Suprapubic skin (tissue), 4 donors: ENCODE measurements around the gene LAIR2. TPM values are rescaled to one million over a fixed set of nuclear protein-coding genes. Genes with fewer than 3 reads are reported as not detected.
"Not testable (repeated sequence)": the region's sequence is repeated elsewhere in the genome, so short reads cannot be mapped to it uniquely, and the experiment has no call there.

Experiments
- DNase-seq, 2 donors: peaks; one replicate each; pipeline ENCODE4 v3.0.0-alpha.2; 2019; ENCODE audit warnings: low spot score in 2 of 2
- H3K27ac ChIP-seq: fragments of 200-600 bp; sonication (generic); one replicate; pipeline ENCODE4 v1.5.1; 2019
- H3K27me3 ChIP-seq: fragments of 200-600 bp; sonication (generic); one replicate; pipeline ENCODE4 v1.5.1; 2019
- H3K36me3 ChIP-seq: fragments of 200-600 bp; sonication (generic); one replicate; pipeline ENCODE4 v1.5.1; 2019
- H3K4me1 ChIP-seq: fragments of 200-600 bp; sonication (generic); one replicate; pipeline ENCODE4 v1.5.1; 2019
- H3K4me3 ChIP-seq: fragments of 200-600 bp; sonication (generic); one replicate; pipeline ENCODE4 v1.5.1; 2019; ENCODE audit warnings: mild to moderate bottlenecking
- H3K9me3 ChIP-seq: fragments of 200-600 bp; sonication (generic); one replicate; pipeline ENCODE4 v1.5.1; 2019
- EP300 ChIP-seq: sonication (generic); formaldehyde crosslinking; IDR thresholded peaks from one replicate; pipeline ENCODE4 v1.6.1; 2017; ENCODE audit warnings: antibody characterized with exemption
- POLR2A ChIP-seq, 2 donors: fragments of 450-650 bp; IDR thresholded peaks; one replicate each; pipeline ENCODE4 v1.6.1; 2017; ENCODE audit warnings: antibody characterized with exemption in 2 of 2, mild to moderate bottlenecking in 2 of 2, moderate library complexity in 2 of 2
- POLR2AphosphoS5 ChIP-seq, 3 donors: sonication (generic); formaldehyde crosslinking; IDR thresholded peaks; one replicate each; pipeline ENCODE4 v1.6.1; 2017; ENCODE audit warnings: antibody characterized with exemption in 3 of 3
- WGBS: methylation state at CpG from one replicate; pipeline ENCODE4 v1.1.5; 2018; 5-methylcytosine and 5-hydroxymethylcytosine counted together
- total RNA-seq, 4 donors: library from RNA; depleted of rRNA; stranded (reverse); fragments of >200 nt; gene quantifications; one replicate each; pipeline ENCODE4 v1.1.0, GENCODE V29; 2016
- TF ChIP-seq, protein P1 (sequence below), 2 donors: fragments of 200-600 bp in 1 of 2; fragments of 450-650 bp in 1 of 2; sonication (generic) in 1 of 2; IDR thresholded peaks; one replicate each; pipeline ENCODE4 v1.5.1; 2016 to 2019; ENCODE audit warnings: antibody characterized with exemption in 2 of 2, mild to moderate bottlenecking in 1 of 2, moderate library complexity in 1 of 2

Gene LAIR2
- total RNA-seq, 4 donors from 2014 or later = not detected

DNA sequence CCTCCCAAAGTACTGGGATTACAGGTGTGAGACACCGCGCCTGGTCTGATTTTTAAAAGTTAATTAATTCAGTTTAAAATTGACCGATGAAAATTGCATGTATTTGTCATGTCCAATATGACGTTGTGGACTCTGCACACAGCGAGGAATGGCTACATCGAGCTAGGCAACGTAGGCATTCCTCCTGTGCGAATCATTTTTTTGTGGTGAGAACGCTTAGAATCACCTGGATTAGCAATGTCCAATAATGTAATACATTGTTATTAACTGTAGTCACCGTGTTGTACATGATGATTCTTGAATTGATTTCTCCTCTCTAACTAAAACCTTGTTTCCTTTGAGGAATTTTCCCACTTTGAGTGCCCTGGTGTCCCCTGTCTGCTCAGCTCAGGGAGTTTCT, 3.4 kb downstream of the LAIR2 start:
- no peak for DNase-seq
- 86% methylated on average over 10 of the region's 10 CpGs for WGBS
- Histone ChIP-seq H3K9me3 (no peaks in the 10 kb centered on the region), H3K27ac (no peak overlapping the region), H3K4me3 (no peak overlapping the region), H3K4me1 (no peaks in the 10 kb centered on the region), H3K36me3 (no peaks in the 10 kb centered on the region), H3K27me3 (peaks cover 13% of the 10 kb centered on the region)
- TF ChIP-seq, protein P1, sequence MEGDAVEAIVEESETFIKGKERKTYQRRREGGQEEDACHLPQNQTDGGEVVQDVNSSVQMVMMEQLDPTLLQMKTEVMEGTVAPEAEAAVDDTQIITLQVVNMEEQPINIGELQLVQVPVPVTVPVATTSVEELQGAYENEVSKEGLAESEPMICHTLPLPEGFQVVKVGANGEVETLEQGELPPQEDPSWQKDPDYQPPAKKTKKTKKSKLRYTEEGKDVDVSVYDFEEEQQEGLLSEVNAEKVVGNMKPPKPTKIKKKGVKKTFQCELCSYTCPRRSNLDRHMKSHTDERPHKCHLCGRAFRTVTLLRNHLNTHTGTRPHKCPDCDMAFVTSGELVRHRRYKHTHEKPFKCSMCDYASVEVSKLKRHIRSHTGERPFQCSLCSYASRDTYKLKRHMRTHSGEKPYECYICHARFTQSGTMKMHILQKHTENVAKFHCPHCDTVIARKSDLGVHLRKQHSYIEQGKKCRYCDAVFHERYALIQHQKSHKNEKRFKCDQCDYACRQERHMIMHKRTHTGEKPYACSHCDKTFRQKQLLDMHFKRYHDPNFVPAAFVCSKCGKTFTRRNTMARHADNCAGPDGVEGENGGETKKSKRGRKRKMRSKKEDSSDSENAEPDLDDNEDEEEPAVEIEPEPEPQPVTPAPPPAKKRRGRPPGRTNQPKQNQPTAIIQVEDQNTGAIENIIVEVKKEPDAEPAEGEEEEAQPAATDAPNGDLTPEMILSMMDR (IDR thresholded peaks at IDR 0.05) = no peak
- TF ChIP-seq POLR2AphosphoS5 (IDR thresholded peaks at IDR 0.05) (no peak), POLR2A (IDR thresholded peaks at IDR 0.05) (no peak), EP300 (no peak)

DNA sequence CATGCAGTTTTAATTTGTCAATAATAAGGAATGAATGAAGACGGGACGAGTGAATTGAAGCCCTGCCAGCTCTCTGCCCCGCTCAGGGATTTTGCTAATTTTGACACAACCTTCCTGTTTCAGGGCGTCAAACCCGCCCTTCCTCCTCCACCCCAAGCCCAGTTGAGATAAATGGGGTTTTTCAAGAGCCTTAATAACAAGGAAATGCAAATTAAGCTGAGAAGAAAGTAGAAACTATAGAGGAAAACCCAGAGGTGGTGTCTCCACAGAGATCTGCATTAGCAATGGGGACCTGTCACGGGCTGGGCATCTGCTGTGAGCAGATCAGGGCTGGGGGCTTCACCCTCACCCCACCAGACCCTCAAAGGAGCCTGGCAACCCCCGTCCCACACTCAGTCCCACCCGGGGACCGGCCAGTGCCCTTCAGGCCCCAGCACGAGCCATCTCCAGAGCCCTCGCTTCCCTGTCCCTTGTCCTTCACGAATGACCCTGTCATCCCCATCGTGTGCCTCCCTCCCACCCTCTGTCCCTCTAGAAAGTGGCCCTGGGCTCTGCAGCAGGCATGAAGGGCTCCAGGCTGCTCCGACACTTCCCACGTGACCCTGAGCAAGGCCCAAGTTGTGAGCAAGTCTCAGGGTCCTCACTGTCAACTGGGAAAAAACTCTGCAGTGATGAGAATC, 4.5 kb downstream of the LAIR2 start:
- H3K4me1 ChIP-seq, H3K4me3 ChIP-seq, H3K27ac ChIP-seq, DNase-seq, H3K36me3 ChIP-seq, H3K9me3 ChIP-seq: not testable (repeated sequence)
- H3K27me3 ChIP-seq = peaks cover 16% of the 10 kb centered on the region
- 66% methylated on average over 11 of the region's 15 CpGs for WGBS

- 45% methylated on average over 12 of the region's 12 CpGs for whole genome bisulfite sequencing
- Histone ChIP-seq H3K4me3 (no peak overlapping the region), H3K36me3 (no peaks in the 10 kb centered on the region), H3K27ac (no peak overlapping the region), H3K4me1 (no peaks in the 10 kb centered on the region), H3K9me3 (no peaks in the 10 kb centered on the region), H3K27me3 (peaks cover 16% of the 10 kb centered on the region)
- no peak for TF ChIP-seq POLR2AphosphoS5 (IDR thresholded peaks at IDR 0.05)
- TF ChIP-seq, protein P1 (IDR thresholded peaks at IDR 0.05) = no peak
- TF ChIP-seq EP300 = no peak
- no peak for TF ChIP-seq POLR2A (IDR thresholded peaks at IDR 0.05)
- no peak for DNase-seq
These were observed 5.2 kb downstream of the LAIR2 start for GRCh38 chr19:54507824-54508223.

DNA sequence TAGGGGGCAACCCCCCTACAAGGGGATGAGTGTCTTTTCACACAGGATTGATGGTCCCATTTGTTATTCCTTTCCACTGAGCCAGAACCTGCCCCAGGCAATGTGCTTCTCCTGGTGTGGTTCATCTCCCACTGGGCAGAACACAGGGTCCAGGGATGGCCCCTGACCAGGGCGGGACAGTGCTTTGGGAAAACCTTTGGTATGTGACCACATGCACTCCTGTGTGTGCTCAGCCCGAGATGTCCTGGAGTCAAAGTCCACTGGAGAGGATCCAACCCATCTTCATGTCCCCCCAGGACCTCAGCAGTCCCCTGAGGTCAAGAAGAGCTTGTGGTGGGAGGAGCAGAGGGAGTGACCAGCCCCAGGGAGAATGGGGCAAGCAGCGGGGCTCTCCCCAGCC, 5.9 kb downstream of the LAIR2 start:
- not testable (repeated sequence) for H3K9me3 ChIP-seq

DNA sequence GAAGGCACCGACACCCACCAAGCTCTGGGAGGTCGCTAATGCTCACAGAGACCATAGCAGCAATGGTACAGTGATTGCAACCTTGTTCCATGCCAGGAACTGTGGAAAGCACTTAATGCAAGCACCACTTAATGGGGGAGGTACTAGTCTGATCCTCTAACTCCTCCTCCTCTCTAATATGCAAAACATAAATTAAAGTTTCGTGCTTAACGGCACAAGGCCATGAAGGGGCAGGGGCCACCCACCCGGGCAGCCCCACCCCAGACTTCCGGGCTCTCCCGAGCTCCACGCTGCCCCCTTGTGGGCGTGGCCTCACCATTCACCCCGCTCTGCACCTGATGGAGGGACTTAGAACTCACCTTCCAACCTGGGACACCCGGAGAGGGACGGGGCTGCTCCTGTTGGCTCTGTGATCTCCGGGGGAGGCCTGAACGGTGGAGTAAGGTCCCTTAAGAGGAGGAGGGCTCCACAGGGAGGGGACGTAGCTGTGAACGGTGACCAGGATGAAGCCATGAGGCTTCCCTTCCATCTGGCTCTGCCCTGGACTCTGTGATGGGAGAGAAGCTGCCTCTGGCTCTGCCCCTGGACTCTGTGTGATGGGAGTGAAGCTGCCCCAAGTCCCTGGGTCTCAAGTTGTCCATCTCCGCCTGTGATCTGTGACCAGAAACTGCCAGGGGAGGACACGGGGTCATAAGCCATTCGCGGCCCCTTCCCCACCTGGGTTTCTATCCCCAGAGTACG, 6.7 kb downstream of the LAIR2 start:
- H3K27ac ChIP-seq, H3K36me3 ChIP-seq, H3K4me3 ChIP-seq, H3K9me3 ChIP-seq, H3K4me1 ChIP-seq, DNase-seq: not testable (repeated sequence)
- peaks cover 16% of the 10 kb centered on the region for H3K27me3 ChIP-seq
- 0% methylated on average over 1 of the region's 21 CpGs for WGBS

More for the DNA sequence above, 5.9 kb downstream of the LAIR2 start:
- H3K4me1 ChIP-seq, H3K27ac ChIP-seq, H3K4me3 ChIP-seq, DNase-seq, H3K36me3 ChIP-seq: not testable (repeated sequence)
- H3K27me3 ChIP-seq = peaks cover 16% of the 10 kb centered on the region
- WGBS = no CpG with 5 or more reads among the region's 3 CpGs

DNA sequence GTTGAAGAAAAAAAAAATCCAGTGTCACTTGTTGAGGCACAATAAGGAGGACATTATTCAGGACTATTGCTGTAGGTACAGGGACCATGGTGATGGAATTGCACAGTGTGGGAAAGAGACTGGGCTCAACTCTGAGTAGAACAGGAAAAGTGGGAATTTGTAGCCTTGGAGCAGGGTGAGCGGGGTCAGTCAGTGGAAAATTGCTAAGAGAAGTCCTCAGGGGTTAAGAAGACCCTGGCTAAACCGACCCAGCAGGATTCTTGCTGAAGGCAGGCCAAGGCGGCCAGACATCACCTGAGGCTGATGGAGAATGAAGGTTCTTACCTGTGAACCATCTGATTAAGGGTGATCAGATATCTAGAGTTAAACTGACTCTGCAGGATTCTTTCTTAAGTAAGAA, 12.5 kb downstream of the LAIR2 start:
- no peak for TF ChIP-seq POLR2A (IDR thresholded peaks at IDR 0.05)
- no peak for TF ChIP-seq EP300
- H3K4me3 ChIP-seq = no peak overlapping the region
- peaks cover 22% of the 10 kb centered on the region for H3K27me3 ChIP-seq
- H3K9me3 ChIP-seq = no peaks in the 10 kb centered on the region
- 50% methylated on average over 3 of the region's 3 CpGs for WGBS
- no peaks in the 10 kb centered on the region for H3K4me1 ChIP-seq
- H3K27ac ChIP-seq = no peak overlapping the region
- DNase-seq = no peak
- H3K36me3 ChIP-seq = no peaks in the 10 kb centered on the region

GRCh38 chr19:54517483-54517882, 14.9 kb downstream of the LAIR2 start:
- Histone ChIP-seq H3K36me3 (no peaks in the 10 kb centered on the region), H3K4me1 (no peaks in the 10 kb centered on the region), H3K27ac (no peak overlapping the region), H3K4me3 (no peak overlapping the region), H3K27me3 (peaks cover 23% of the 10 kb centered on the region), H3K9me3 (no peaks in the 10 kb centered on the region)
- DNase-seq = no peak
- 5% methylated on average over 4 of the region's 4 CpGs for WGBS
- TF ChIP-seq EP300 = no peak
- TF ChIP-seq, protein P1 (IDR thresholded peaks at IDR 0.05) = no peak
- TF ChIP-seq POLR2AphosphoS5 (IDR thresholded peaks at IDR 0.05) = no peak
- no peak for TF ChIP-seq POLR2A (IDR thresholded peaks at IDR 0.05)
